ENCODE results near the gene ACP4. TPM values are rescaled to one million over a fixed set of nuclear protein-coding genes. Genes with fewer than 3 reads are reported as not detected.
"Not testable (repeated sequence)": the region's sequence is repeated elsewhere in the genome, so short reads cannot be mapped to it uniquely, and the experiment has no call there.

ACP4 gene
- total RNA-seq, 2 donors from 2014 or later, result not detected

- no peak overlapping the region for H3K27ac ChIP-seq
- TF ChIP-seq, protein P1, sequence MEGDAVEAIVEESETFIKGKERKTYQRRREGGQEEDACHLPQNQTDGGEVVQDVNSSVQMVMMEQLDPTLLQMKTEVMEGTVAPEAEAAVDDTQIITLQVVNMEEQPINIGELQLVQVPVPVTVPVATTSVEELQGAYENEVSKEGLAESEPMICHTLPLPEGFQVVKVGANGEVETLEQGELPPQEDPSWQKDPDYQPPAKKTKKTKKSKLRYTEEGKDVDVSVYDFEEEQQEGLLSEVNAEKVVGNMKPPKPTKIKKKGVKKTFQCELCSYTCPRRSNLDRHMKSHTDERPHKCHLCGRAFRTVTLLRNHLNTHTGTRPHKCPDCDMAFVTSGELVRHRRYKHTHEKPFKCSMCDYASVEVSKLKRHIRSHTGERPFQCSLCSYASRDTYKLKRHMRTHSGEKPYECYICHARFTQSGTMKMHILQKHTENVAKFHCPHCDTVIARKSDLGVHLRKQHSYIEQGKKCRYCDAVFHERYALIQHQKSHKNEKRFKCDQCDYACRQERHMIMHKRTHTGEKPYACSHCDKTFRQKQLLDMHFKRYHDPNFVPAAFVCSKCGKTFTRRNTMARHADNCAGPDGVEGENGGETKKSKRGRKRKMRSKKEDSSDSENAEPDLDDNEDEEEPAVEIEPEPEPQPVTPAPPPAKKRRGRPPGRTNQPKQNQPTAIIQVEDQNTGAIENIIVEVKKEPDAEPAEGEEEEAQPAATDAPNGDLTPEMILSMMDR (IDR thresholded peaks at IDR 0.05), result no peak
- H3K27me3 ChIP-seq, result no peaks in the 10 kb centered on the region
- H3K9me3 ChIP-seq, result peaks cover 0 to 9% of the 10 kb centered on the region in 2 donors
- H3K36me3 ChIP-seq, result no peaks in the 10 kb centered on the region
- no peak for DNase-seq (ENCODE audit: low spot score)
- no peak overlapping the region for H3K4me3 ChIP-seq
- H3K4me1 ChIP-seq, result no peaks in the 10 kb centered on the region
Measured at GRCh38 chr19:50768277-50768676, 21.9 kb upstream of the ACP4 start.

DNA sequence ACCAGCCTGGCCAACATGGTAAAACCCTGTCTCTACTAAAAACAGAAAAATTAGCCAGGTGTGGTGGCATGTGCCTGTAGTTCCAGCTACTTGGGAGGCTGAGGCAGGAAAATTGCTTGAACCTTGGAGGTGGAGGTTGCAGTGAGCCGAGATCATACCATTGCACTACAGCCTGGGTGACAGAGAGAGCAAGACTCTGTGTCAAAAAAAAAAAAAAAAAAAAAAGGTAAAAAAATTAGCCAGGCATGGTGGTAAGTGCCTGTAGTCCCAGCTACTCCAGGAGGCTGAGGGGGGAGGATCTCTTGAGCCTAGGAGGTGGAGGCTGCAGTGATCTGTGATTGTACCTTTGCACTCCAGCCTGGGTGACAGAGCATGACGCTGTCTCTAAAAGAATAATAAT is 20.1 kb upstream of the ACP4 start, which contains the start of gene GPR32:
GPR32 (plus strand) TSS at position 301 of the 400 bp plus-strand sequence. CDS start 137 bp downstream, outside the sequence.
- not testable (repeated sequence) for H3K27me3 ChIP-seq; DNase-seq (ENCODE audit: low spot score); H3K4me1 ChIP-seq; H3K27ac ChIP-seq; H3K36me3 ChIP-seq; H3K9me3 ChIP-seq; H3K4me3 ChIP-seq

DNA sequence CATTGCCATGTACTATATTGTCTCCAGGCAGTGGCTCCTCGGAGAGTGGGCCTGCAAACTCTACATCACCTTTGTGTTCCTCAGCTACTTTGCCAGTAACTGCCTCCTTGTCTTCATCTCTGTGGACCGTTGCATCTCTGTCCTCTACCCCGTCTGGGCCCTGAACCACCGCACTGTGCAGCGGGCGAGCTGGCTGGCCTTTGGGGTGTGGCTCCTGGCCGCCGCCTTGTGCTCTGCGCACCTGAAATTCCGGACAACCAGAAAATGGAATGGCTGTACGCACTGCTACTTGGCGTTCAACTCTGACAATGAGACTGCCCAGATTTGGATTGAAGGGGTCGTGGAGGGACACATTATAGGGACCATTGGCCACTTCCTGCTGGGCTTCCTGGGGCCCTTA is 19.3 kb upstream of the ACP4 start:
- no peak for DNase-seq (ENCODE audit: low spot score)
- TF ChIP-seq, protein P1 (IDR thresholded peaks at IDR 0.05), result no peak
- Histone ChIP-seq H3K4me3 (no peak overlapping the region), H3K36me3 (no peaks in the 10 kb centered on the region), H3K27me3 (no peaks in the 10 kb centered on the region), H3K9me3 (peaks cover 0 to 9% of the 10 kb centered on the region in 2 donors), H3K27ac (no peak overlapping the region), H3K4me1 (no peaks in the 10 kb centered on the region)

- DNase-seq (ENCODE audit: low spot score), result no peak
- no peaks in the 10 kb centered on the region for H3K27me3 ChIP-seq
- no peak overlapping the region for H3K27ac ChIP-seq
- H3K9me3 ChIP-seq, result peaks cover 0 to 24% of the 10 kb centered on the region in 2 donors
- no peak overlapping the region for H3K4me3 ChIP-seq
- TF ChIP-seq, protein P1 (IDR thresholded peaks at IDR 0.05), result no peak
- no peaks in the 10 kb centered on the region for H3K4me1 ChIP-seq
- no peaks in the 10 kb centered on the region for H3K36me3 ChIP-seq
Measured at GRCh38 chr19:50772476-50772875, 17.7 kb upstream of the ACP4 start.

DNA sequence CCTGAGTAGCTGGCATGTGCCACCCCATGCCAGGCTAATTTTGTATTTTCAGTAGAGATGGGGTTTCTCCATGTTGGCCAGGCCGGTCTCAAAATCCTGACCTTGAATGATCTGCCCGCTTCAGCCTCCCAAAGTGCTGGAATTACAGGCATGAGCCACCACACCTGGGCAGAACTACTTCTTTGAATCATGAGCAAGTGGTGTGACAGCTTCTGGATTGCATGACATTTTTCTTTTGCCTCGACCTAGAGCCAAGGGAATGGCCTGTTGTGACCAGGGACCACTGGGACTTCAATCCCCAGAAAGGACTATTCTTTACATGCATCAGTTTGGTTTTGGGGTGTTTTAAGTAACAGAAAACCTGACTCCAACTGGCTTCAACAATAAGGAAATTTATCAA is 17.3 kb upstream of the ACP4 start:
- not testable (repeated sequence) for H3K4me1 ChIP-seq; H3K27ac ChIP-seq; DNase-seq (ENCODE audit: low spot score); H3K27me3 ChIP-seq; H3K36me3 ChIP-seq; H3K4me3 ChIP-seq
- peaks cover 0 to 24% of the 10 kb centered on the region in 2 donors for H3K9me3 ChIP-seq

DNA sequence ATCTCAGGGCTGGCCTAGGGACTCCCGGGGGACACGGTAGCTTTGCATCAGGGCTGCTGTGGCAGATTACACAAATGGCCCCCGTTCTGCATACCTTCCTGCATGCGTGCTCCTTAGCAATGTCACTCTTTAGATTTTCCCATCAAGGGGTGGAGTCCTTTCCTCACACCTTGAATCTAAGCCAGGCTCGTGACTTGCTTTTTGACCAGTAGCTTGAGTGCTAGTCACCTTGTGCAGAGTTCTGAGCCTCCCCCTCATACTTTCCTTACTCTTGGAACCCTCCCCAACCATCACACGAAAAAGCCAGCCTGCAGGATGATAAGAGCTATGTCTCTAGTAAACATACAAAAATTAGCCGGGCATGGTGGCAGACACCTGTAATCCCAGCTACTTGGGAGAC is 16.8 kb upstream of the ACP4 start:
- H3K27ac ChIP-seq; H3K27me3 ChIP-seq; H3K4me1 ChIP-seq; DNase-seq (ENCODE audit: low spot score); H3K4me3 ChIP-seq; H3K36me3 ChIP-seq: not testable (repeated sequence)
- peaks cover 0 to 24% of the 10 kb centered on the region in 2 donors for H3K9me3 ChIP-seq

- H3K4me3 ChIP-seq, result no peak overlapping the region
- no peaks in the 10 kb centered on the region for H3K36me3 ChIP-seq
- H3K27ac ChIP-seq, result no peak overlapping the region
- no peak for DNase-seq (ENCODE audit: low spot score)
- H3K27me3 ChIP-seq, result peaks cover 0 to 15% of the 10 kb centered on the region in 2 donors
- no peaks in the 10 kb centered on the region for H3K4me1 ChIP-seq
- TF ChIP-seq, protein P1 (IDR thresholded peaks at IDR 0.05), result no peak
- H3K9me3 ChIP-seq, result peaks cover 0 to 24% of the 10 kb centered on the region in 2 donors
Measured at GRCh38 chr19:50776131-50776530, 14.1 kb upstream of the ACP4 start.
